Left cardiac atrium (tissue), 4 donors: ENCODE measurements around the gene TRPM3. TPM values are rescaled to one million over a fixed set of nuclear protein-coding genes. Genes with fewer than 3 reads are reported as not detected.

ENCODE experiments used
- ATAC-seq, 2 donors: fragments of 200-7000 bp; cut with Tn5 transposase; one replicate each; pipeline ENCODE4 v1.9.1; 2020; ENCODE audit warnings: mild to moderate bottlenecking in 2 of 2, moderate library complexity in 2 of 2
- DNase-seq: peaks from one replicate; pipeline ENCODE4 v3.0.0-alpha.2; 2020
- intact Hi-C, 2 donors: fragments of 100-400 bp; cut with DNase I; formaldehyde crosslinking; loops; one replicate each; pipeline versions ENCODE4 v1.14.1 to v1.15.1; 2022 to 2023
- long read RNA-seq: library from polyadenylated mRNA; unstranded; transcript quantifications from one replicate; pipeline ENCODE4 v2.0.0, GENCODE V29; 2021
- total RNA-seq, 2 donors: library from RNA; stranded (reverse); fragmentation: NEBNext Ultra II Directional; extraction: Animal tissue kit (Norgen Biotek cat#: 25700); gene quantifications; one replicate each; pipeline ENCODE4 v1.2.1, GENCODE V29; 2021
- donor health status: DM: no; HTN: yes; CAD: no.
- donor health status: DM: no; HTN: yes; CAD: no; lungs with severe emphysema.
- donor health status: DM: yes; HTN: yes; CAD: no.
- donor health status: Dilated cardiomyopathy.

TRPM3 gene
- total RNA-seq: 1 to 10 TPM in 1 of 2 donors, under 1 TPM in 1; 0.71 to 1.2 TPM
- long read RNA-seq, partial matches to known transcripts: 0 of 4 reads
- long read RNA-seq, other reads (novel, unspliced or antisense): 4 of 4 reads

DNA sequence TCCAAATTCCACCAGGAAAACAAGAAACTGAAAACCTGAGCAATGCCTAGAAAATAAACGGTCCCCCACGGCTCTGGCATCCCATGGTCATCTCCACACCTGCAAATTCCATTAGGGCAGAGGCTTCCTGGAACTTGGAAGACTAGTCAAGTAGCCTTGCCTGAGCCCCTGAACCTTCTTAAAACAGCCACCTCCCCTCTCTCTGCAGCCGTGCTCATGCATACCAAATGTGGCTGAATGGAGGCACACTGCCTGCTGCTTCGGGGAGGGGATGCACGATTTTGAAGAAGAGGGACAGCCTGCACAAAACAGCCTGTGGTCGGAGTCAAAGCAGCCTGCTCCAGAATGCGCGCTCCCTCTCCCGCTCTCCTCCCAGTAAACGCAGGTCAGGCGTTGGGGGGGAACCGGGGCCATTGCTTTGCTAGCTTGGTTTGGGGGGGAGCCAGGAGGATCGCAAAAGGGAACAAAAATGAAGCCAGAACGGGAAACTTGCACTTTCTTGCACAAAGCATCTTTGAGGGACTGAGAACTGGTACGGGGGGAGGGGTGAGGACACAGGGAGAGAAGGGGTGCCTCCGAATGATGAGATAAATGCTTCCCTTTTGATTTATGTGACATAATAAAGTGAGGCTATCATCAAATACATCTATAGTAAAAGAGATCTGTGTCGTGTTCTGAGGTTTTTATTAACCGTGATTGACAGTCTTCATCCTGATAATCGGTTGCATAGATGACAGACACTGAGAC is at the start of gene TRPM3:
Gene TRPM3, minus strand, starts transcription at position 347 of the 747 bp plus-strand sequence. Its CDS starts 267 bp downstream, at position 80.
- ATAC-seq: no peak
- no peak for DNase-seq
- intact Hi-C loops: no loop called here

DNA sequence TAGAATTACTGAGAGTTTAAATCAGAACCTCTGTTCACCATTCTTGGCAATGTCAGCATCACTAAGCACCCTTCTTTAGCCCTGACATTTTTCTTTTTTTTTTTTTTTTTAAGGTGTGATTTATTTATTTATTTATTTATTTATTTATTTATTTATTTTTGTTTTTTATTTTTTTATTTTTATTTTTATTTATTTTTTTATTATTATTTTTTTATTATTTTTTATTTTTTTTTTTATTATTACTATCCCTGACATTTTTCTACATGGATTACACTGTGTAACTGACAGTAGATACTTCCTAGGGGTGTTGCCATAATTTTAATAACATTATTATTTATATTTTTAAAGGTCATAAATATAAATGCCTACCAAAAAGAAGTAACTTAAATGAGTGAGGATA is 47.0 kb upstream of the TRPM3 start:
- ATAC-seq (no peak), DNase-seq (no peak)
- intact Hi-C loops: no loop called here

DNA sequence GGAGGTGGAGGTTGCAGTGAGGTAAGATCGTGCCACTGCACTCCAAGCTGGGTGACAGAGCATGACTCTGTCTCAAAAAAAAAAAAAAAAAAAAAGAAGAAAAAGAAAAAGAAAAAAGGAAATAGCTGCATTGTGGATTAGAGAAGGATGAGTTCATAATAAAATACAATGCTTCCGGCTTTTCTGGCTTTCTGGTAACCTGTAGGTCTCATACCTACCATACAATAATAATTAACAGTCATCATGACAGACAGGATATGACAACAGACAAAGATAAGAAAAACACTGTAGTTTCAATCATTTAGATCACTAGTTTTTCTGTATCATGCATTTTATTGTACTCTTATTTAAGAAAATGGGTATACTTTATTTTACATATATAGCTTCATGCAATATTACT is 40.7 kb upstream of the TRPM3 start:
- DNase-seq: no peak
- no peak for ATAC-seq
- intact Hi-C loops: no loop called here

DNA sequence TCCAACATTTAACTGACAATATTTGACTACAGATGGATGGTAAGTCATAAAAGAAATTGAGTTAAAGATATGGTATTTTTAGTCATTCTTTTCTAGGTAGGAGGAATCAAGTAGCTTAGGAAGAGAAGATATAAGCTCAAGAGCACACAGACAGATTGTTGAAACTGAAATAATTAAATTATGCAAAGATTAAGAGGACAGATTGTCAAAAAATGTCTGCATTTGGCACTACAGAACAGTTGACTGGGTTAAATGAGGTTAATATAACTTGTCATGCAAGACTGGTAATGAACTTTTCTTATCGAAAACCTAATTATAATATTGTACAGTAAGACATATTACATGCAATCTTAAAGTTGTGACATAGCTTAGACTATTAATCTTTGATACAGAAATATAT is 36.3 kb upstream of the TRPM3 start:
- no peak for DNase-seq
- intact Hi-C loops: no loop called here
- no peak for ATAC-seq

DNA sequence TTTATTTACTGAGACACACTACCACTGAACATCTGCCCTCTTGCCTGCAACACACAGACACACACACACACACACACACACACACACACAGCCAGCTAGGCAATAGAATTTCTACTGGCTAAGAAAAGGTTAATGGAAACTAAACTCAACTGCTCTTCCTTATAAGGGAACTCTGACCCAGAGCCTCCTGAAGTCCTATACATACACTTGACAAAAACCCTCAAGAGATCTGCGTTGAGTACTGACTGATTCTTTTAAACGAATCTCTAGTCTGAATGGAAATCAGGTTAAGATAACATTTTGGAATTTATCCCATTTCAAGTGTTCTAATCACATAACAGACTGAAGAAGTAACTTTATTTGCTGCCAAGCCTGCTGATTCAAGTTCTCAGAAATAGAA is 25.9 kb upstream of the TRPM3 start:
- intact Hi-C loops: no loop called here
- DNase-seq (no peak), ATAC-seq (no peak)

DNA sequence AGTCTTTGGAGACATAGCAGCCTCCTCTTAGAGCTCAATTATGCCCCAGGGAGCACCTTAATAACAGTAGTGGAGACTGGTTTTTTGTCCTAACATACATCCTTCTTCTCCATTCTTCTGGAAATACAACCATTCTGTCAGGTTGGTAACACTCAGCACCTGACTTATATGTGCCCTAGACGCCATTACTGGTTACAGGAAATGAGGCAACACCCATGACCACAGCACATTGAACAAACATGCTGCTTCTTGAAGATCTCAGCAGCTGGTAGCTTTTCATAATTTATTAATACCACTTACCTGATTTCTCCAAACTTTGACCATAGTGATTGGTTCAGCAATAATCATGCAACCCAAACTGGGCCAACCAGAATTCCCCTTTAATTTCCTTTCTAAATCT is 25.1 kb upstream of the TRPM3 start:
- intact Hi-C loops: no loop called here
- ATAC-seq (no peak), DNase-seq (no peak)

DNA sequence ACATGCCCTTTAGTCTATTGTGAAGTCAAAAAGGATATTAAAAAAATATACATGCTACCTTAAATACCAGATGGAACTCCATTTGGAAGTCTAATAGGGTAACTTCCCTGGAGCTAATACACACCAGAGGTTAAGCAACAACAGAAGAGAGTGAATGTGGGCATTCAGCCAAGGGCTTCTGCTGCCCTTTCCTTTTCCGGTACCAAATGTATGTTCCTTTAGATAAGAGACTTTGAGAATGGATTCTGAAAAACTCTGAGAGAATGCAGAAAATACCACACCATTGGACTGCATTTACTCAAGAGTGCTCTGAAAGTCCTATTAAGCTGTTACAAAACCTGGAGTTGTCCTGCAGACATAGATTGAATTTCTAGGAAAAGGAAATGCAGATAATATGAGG is 23.8 kb upstream of the TRPM3 start:
- intact Hi-C loops: no loop called here
- ATAC-seq: no peak
- DNase-seq: no peak

DNA sequence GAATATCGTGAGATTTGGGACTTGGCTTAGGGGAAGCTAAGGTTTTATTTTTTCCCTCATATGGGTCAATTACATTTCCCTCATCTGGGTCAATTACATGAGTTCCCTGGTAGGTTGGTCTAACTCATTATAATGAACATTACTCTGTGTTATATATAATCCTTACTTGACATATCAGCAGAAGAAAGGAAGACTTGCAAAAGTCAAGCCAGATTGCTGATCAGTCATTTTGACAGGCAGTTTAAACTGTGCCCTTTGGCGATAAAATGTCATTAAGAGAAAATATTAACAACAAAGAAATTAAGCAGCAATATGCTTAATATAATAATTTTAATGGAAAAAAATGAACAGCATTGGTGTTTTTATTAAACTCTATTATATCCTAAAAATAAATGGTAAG is 23.1 kb upstream of the TRPM3 start:
- ATAC-seq (no peak), DNase-seq (no peak)
- intact Hi-C loops: no loop called here

DNA sequence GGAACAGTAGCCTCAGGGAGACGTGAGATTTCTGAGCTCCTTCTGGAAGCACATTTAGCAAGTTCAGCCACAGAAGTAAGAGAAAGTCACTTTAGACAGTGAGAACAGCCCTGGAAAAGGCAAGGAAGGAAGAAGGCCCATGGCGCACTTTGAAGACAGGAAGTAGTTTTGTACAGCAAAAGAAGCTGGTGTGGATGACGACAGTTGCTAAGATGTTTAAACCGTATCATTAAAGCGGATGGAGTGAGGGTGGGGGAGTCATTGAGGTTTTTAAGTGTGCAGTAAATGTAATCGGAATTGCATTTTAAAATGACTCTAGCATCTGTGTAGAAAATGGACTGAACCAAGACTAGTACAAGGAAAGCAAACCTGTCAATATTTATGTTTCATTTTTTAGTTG is 15.3 kb upstream of the TRPM3 start:
- intact Hi-C loops: no loop called here
- DNase-seq: no peak
- ATAC-seq: no peak

DNA sequence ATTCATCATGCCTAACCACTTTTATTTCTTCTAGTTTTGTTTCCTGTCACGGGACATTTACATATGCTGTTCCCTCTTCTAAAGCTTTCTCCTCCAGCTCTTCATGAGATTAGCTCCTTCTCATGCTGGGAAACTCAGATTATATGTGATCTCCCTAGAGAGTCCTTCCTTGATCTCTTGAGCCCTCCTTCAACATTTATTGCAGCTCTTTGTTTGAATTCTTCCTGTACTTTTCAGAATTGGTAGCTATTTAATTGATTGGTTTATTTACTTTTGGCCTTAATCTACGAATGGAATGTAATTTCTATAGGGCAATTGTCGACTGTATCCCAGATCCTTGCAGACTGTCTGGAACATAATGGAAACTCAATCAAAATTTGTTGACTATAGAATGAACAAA is 9.7 kb upstream of the TRPM3 start:
- ATAC-seq (no peak), DNase-seq (no peak)
- intact Hi-C loops: no loop called here

DNA sequence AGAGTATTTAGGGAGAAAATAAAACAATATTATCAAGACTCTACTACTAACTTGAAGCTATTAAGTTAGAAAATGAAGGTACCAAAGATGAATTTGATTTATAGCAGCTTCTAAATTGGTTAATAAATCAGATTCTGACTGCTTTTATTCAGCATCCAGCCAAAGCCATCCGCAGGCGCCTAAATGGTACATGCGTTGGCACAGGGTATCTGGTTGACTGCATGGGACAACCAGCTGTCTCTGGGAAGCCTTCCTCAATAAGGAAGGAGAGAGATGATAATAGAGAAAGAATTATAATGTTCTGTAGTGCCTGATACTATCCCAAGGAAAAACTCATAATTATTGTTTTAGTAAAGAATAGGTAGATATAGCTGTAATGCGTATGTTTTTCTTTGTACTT is 9.1 kb upstream of the TRPM3 start:
- ATAC-seq (no peak), DNase-seq (no peak)
- intact Hi-C loops: no loop called here

DNA sequence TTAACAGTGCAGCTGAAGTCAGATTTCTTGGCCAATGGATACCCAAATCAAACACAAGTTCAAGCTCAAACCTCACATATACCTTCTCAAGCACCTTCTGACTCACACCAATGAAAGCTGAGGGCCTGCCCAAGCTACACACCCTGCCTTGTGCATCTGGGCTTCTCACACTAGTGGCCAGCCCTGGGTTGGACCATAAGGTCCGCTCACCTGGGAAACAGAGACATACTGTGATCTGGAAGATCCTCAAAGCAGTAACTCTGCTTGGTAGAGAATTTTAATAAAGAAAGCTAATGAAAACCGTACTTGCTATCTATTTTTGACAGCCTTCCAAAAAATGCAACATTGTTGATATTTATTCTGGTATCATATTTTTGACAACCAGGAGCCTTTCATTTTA is 7.4 kb upstream of the TRPM3 start:
- ATAC-seq: no peak

DNA sequence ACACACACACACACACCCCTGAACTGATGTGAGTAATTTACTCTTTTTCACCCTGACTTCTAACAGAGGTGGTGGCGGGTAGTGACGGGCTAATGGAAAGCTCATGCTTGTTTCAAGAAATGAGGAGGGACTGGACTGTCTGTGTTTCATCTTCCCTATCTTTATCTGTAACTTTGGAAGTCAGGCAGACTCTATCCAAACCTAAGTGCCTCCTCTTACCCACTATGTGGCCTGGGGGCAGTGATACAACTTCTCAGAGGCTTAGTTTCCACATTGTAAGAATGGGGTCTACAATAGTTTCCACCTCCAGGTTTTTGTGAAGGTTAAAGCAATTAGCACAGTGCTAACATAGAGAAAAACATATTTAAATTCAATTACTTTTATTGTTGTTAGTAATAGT is 5.9 kb upstream of the TRPM3 start:
- no peak for DNase-seq
- ATAC-seq: no peak
- intact Hi-C loops: no loop called here

More for the DNA sequence above, 7.4 kb upstream of the TRPM3 start:
- intact Hi-C loops: loop anchor here in 1 of 2 donors (1.0 kb wide), 1 partner anchor 8 kb away; no protein-coding TSS in a partner anchor
- no peak for DNase-seq

DNA sequence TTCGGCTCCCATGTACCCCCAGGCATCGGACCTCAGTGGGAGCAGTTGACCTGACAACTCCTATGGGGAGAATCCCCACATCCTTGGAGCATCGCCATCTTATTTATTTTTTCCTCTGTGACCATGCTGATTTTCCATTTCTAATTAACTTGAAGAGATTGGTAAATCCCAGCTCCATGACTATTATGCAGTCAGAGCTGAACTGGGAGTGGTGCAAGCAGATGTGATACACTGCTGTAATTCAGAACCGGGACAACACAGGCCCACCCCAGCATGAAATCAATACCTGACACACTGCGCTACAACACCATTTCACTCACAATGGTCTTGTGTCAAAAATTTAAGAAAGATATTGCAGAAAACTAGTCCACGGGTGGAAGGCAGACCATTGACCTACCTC is 1.0 kb upstream of the TRPM3 start:
- no peak for ATAC-seq
- intact Hi-C loops: no loop called here
- no peak for DNase-seq

DNA sequence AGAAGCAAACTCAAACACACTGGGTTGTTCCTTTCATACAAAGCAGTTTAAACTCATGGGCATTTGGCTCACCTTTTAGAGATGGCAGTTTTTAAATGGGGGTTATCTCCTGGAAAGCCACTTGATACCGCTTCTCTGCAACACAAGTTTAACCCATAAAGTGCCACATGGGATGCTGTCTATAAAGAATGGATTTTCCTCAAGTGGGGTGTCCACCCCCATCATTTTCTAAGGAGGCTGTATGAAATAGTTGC is 528 bp upstream of the TRPM3 start:
- no peak for DNase-seq
- intact Hi-C loops: no loop called here
- ATAC-seq: no peak

DNA sequence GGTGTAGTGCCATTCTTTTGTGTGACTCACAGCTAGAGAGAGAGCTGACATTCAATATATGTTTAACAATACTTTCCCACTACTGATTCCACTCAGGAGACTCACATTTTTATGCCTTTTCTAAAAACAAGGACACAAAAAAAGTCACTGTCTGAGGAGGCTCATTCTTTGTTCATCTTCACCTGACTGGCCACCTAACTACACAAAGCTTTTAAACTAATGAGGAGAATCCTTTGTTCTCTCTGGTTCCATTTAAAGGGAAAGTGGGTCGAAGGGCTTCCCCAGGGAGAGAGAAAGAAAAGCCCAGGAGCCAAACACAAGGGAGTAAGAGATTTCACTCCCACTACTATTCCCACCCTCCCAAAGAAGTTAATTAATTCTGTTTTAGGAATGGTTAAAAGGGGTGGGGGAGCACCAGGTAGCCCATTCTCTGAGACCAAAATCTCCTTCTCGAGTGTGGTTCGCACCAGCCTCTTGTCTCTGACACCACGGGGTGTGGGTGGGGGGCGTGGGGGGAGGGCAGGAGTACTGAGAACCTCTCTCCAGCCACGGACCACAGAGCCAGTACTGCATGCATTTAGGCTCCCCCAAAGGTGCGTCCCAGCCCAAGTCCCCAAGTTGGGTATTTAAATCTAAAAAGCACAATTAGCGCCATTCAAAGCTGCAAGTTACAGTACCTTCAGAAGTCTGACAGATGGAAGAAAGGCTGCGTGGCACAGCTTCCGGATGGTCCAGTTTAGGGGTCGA is 747 bp downstream of the TRPM3 start:
- no peak for ATAC-seq
- DNase-seq: no peak
- intact Hi-C loops: loop anchor here in 1 of 2 donors (1.0 kb wide), 1 partner anchor 8 kb away; no protein-coding TSS in a partner anchor

DNA sequence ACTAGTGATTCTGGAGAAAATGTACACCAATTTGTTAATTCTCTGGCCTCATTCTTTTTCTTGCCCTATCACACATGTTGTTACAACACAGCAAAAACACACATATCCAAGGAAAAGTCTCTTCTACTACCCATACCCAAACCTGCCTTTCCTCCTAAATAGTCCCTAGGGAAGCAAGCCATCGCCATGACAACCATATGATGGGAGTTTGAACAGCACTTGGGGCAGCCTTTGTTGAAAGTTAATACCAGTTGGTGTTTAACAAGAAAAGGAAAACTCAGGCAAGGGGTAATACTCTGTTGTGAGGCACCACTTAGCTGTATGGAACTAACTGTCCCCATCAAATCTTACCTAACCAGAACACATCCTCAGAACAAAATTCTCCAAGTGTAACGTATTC is 1.7 kb downstream of the TRPM3 start:
- DNase-seq (no peak), ATAC-seq (no peak)
- intact Hi-C loops: loop anchor here in 1 of 2 donors (1.0 kb wide), 1 partner anchor 9 kb away; no protein-coding TSS in a partner anchor

DNA sequence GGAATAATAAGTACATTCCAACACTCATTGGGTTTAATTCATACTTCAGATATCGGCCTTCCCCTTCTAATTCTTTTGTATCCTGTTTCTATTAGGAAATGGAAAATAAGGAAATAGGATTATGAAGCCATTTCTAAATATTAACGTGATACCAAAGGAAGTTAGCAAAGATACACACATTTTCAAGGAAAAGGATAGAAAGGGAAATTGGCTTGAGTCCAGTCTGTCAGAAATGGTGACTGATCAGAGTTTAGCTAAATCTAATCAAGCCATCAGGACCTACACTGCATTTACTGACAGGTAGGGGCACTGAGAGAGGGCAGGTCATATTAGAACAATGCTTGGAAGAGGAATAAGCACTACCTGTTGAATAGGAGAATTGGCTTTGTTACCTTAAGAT is 3.1 kb downstream of the TRPM3 start:
- DNase-seq (no peak), ATAC-seq (no peak)
- intact Hi-C loops: no loop called here

DNA sequence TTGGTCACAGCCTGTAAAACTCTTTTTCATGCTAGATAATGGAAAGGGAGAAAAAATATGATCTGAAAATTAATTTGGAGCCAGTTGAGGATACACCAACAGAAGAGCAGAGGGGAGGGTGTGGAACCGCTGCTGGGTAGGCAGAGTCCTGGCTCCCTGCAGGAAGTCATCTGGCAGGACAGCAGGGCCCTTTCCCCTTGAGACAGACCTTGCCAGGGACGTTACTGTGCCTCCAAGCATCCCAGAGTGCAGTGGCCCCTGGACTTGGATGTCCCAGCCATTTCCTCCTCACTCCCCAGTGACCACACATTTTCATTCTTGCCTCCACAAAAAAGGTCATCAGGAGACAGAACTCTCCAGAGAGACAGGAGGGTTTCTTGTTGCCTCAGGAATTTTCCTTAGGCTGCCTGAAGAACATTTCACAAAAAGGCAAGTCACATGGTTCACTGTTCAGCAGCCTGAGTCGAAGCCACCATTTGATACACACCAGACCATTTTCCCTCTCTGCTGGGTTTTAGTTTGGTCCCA is 5.9 kb downstream of the TRPM3 start:
- ATAC-seq (no peak), DNase-seq (no peak)
- intact Hi-C loops: no loop called here

DNA sequence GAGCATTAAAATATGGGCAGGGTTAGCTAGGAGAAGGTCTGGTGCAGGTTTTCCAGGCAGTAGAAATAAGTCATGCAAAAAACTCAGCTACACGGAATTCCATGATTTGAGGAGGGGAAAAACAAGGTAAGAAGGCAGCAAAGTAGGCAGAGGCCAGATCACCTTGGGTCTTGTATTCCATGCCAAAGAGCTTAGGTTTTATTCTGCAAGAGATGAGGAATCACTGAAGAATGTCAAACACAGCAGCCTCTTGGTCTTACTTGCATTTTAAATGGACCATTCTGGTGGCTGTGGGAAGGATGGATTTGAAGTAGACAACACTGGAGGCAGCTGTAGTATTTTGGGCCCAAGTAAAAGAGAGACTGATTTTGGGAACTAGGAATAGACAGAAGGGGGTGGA is 8.6 kb downstream of the TRPM3 start:
- no peak for DNase-seq
- intact Hi-C loops: no loop called here
- no peak for ATAC-seq

DNA sequence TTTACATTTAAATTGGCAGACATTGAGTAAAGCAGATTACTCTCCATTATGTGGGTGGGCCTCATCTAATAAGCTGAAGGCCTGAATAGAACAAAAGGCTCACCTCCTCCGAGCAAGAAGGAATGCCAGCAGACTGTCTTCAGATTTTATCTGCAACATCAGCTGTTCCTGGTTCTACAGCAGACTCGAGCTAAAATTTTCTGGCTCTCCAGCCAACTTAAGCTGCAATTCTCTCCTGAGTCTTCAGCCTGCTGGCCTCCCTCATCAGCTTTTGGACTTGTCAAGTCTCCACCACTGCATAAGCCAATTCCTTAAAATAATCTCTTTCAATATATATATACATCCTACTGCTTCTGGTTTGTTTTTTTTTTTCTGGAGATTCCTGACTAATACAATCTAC is 12.5 kb downstream of the TRPM3 start:
- ATAC-seq (no peak), DNase-seq (no peak)
- intact Hi-C loops: no loop called here
